ENCODE measurements around the gene NAV3.

DNA sequence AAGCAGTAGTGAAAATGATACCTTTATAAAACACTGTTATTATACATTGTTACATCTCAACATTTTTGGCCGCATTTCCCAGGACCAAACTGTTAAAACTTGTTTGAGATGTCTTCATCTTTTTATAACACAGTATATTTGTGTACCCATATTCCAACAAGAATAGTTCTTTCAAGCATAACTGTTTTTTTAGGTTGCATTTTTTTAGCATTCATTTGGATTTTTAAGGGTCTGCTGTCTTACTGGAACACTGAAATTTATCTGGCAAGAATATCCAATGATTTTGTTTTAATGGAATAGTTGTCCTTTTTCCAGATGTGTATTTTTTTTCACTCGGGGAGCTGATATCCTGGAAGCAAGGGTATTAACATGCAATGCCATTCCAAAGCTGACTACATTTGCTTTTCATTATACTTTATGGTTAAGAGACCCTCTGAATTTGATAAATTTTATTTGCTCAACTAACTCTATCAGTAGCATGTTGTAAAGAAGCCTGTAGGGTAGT is 8.9 kb upstream of the NAV3 start:
- TF ChIP-seq POLR2A (IDR thresholded peaks at IDR 0.05; ENCODE audit: low read depth, low read length) (no peak), CHD1 (IDR thresholded peaks at IDR 0.05; ENCODE audit: low read depth, low read length) (no peak), RCOR1 (IDR thresholded peaks at IDR 0.05; ENCODE audit: insufficient replicate concordance, low read length) (no peak), MAFK (IDR thresholded peaks at IDR 0.05; ENCODE audit: low read depth, low read length) (no peak), RAD21 (IDR thresholded peaks at IDR 0.05; ENCODE audit: low read length) (no peak), SMC3 (IDR thresholded peaks at IDR 0.05; ENCODE audit: low read depth, low read length) (no peak), FOS (IDR thresholded peaks at IDR 0.05; ENCODE audit: low read depth, low read length) (no peak), MAZ (IDR thresholded peaks at IDR 0.05; ENCODE audit: borderline replicate concordance, low read depth, low read length) (no peak), RFX5 (IDR thresholded peaks at IDR 0.05; ENCODE audit: low read depth, low read length) (no peak), MXI1 (IDR thresholded peaks at IDR 0.05; ENCODE audit: borderline replicate concordance, low read depth, low read length) (no peak), CEBPB (IDR thresholded peaks at IDR 0.05; ENCODE audit: low read depth, low read length) (no peak)
- TF ChIP-seq, protein P1, sequence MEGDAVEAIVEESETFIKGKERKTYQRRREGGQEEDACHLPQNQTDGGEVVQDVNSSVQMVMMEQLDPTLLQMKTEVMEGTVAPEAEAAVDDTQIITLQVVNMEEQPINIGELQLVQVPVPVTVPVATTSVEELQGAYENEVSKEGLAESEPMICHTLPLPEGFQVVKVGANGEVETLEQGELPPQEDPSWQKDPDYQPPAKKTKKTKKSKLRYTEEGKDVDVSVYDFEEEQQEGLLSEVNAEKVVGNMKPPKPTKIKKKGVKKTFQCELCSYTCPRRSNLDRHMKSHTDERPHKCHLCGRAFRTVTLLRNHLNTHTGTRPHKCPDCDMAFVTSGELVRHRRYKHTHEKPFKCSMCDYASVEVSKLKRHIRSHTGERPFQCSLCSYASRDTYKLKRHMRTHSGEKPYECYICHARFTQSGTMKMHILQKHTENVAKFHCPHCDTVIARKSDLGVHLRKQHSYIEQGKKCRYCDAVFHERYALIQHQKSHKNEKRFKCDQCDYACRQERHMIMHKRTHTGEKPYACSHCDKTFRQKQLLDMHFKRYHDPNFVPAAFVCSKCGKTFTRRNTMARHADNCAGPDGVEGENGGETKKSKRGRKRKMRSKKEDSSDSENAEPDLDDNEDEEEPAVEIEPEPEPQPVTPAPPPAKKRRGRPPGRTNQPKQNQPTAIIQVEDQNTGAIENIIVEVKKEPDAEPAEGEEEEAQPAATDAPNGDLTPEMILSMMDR (conservative IDR thresholded peaks at IDR 0.05; ENCODE audit: low read depth, low read length), result no peak
- TF ChIP-seq, protein P2, sequence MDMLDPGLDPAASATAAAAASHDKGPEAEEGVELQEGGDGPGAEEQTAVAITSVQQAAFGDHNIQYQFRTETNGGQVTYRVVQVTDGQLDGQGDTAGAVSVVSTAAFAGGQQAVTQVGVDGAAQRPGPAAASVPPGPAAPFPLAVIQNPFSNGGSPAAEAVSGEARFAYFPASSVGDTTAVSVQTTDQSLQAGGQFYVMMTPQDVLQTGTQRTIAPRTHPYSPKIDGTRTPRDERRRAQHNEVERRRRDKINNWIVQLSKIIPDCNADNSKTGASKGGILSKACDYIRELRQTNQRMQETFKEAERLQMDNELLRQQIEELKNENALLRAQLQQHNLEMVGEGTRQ (IDR thresholded peaks at IDR 0.05; ENCODE audit: low read depth, low read length), result no peak

Data from IMR-90 (cell line).